SK-N-MC (cell line): Measurements from ENCODE around the gene CCT5.

ENCODE experiments used
- DNase-seq: peaks from one replicate; pipeline ENCODE4 v3.0.0-alpha.2; 2011; ENCODE audit warnings: low read depth, low spot score
- H3K27ac ChIP-seq: fragments of 200-600 bp; sonication (generic); 2 replicates; pipeline ENCODE4 v1.5.1; 2016; ENCODE audit warnings: mixed run types
- H3K36me3 ChIP-seq: fragments of 200-600 bp; sonication (generic); 2 replicates; pipeline ENCODE4 v1.6.1; 2017; ENCODE audit warnings: antibody characterized with exemption, low read length, mixed read lengths; ENCODE audit not compliant: insufficient read depth
- H3K4me3 ChIP-seq: fragments of 200-600 bp; sonication (generic); 2 replicates; pipeline ENCODE4 v1.5.1; 2016
- H3K9ac ChIP-seq: fragments of 200-600 bp; sonication (generic); 2 replicates; pipeline ENCODE4 v1.8.0; 2017; ENCODE audit warnings: mixed run types, mixed read lengths; ENCODE audit not compliant: insufficient read length
- H3K9me3 ChIP-seq: fragments of 200-600 bp; sonication (generic); 2 replicates; pipeline ENCODE4 v1.6.1; 2017; ENCODE audit warnings: low read depth, mild to moderate bottlenecking, antibody characterized with exemption, low read length, moderate library complexity, mixed read lengths
- EZH2 ChIP-seq: fragments of 200-600 bp; sonication (generic); IDR thresholded peaks from one replicate; pipeline ENCODE4 v1.6.1; 2017; ENCODE audit warnings: antibody characterized with exemption
- FOXP2 ChIP-seq: optimal IDR thresholded peaks from 2 replicates; pipeline ENCODE3; 2011; ENCODE audit warnings: mild to moderate bottlenecking, moderate library complexity; ENCODE audit not compliant: insufficient read depth; ENCODE audit errors: extremely low read length, control extremely low read depth
- POLR2AphosphoS5 ChIP-seq: IDR thresholded peaks from 2 replicates; pipeline ENCODE4 v1.6.1; 2012; ENCODE audit warnings: mild to moderate bottlenecking, low read depth, low read length, borderline replicate concordance

The CCT5 gene

DNA sequence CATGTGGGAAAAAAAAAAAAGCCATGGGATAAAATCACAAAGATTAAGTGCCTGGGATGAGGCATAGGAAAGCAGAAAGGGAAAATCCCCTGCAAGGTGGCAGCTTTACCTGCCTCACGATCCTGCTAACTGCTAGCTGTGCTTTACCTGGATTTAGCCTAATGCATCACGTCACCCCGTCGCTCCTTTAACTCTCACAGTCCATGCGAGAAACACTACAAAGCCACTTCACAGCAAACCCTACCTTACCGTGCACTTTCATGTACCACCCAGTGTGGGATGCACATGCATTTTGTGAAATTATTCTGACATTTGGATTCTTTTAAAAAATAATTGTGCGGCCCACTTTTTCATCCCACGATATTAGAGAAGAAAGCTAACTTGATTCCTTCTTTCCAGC is 31.4 kb upstream of the CCT5 start:
- DNase-seq = no peak
- TF ChIP-seq POLR2AphosphoS5 (no peak), EZH2 (no peak), FOXP2 (no peak)
- no peaks in the 10 kb centered on the region for H3K9me3 ChIP-seq
- no peak overlapping the region for H3K4me3 ChIP-seq
- no peak overlapping the region for H3K9ac ChIP-seq
- no peak overlapping the region for H3K27ac ChIP-seq
- H3K36me3 ChIP-seq = no peaks in the 10 kb centered on the region

DNA sequence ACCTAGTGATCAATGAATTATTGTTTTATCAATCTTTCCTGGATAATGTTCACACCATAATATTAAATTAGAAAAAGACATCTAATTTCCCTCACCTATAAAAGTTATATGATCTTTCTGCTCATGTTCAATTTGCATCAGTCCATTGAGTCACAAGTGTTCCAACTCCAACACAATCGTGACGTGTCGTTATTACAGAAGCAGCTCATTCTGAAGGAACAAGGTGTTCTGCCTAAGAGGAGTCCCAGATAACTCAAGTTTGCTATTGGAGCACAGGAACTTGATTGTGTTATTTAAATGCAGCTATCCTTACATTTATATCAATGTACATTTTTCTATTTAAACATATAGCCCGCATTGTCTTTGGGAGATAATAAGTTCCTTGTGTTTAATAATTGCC is 31.0 kb upstream of the CCT5 start:
- H3K27ac ChIP-seq = no peak overlapping the region
- H3K9ac ChIP-seq = no peak overlapping the region
- TF ChIP-seq FOXP2 (no peak), POLR2AphosphoS5 (no peak), EZH2 (no peak)

DNA sequence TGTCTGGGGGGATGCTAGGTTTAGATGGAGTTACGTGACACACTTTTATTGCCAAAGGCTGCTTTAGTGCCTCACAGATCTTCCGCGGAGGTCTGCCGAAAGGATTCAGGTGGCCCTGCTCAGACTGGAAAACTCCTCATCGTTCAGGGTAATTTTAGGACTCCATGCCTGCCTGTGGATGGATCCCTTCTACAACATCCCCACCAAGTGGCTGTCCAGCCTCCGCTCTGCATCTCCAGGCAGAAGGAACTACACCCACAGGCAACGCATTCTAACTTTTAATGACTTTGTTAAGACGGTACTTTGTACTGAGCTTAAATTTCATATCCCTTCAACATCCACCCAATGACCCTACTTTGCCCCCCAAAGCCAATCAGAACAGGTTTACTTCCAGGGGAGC is 29.8 kb upstream of the CCT5 start:
- Histone ChIP-seq H3K36me3 (no peaks in the 10 kb centered on the region), H3K9ac (no peak overlapping the region)

More for the DNA sequence above, 31.0 kb upstream of the CCT5 start:
- Histone ChIP-seq H3K36me3 (no peaks in the 10 kb centered on the region), H3K4me3 (no peak overlapping the region), H3K9me3 (no peaks in the 10 kb centered on the region)
- DNase-seq = no peak

DNA sequence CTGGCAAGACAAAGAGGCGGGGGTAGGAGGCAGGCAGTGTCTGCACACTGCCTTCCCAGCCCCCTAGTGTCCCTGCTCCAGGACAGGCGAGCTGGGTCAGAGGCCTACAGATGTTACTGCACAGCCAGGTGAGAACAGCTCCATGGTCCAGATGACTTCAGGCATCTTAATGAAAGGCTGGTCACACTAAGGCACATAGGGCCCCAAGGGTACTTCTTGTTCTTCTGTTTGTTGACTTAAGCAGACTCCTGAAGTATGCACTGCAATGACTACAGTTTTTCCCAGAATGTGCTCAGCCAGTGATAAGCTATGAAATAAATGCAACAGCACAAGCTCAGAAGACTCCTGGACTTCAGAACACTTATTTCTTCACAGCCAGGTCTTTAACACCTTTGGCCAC is 27.8 kb upstream of the CCT5 start:
- Histone ChIP-seq H3K27ac (no peak overlapping the region), H3K4me3 (no peak overlapping the region), H3K36me3 (no peaks in the 10 kb centered on the region), H3K9ac (no peak overlapping the region), H3K9me3 (no peaks in the 10 kb centered on the region)
- DNase-seq = no peak
- TF ChIP-seq FOXP2 = no peak
- TF ChIP-seq POLR2AphosphoS5 = no peak
- TF ChIP-seq EZH2 = no peak

More for the DNA sequence above, 29.8 kb upstream of the CCT5 start:
- DNase-seq = no peak
- no peak overlapping the region for H3K4me3 ChIP-seq
- no peaks in the 10 kb centered on the region for H3K9me3 ChIP-seq
- no peak for TF ChIP-seq FOXP2
- no peak for TF ChIP-seq EZH2
- no peak for TF ChIP-seq POLR2AphosphoS5
- no peak overlapping the region for H3K27ac ChIP-seq

DNA sequence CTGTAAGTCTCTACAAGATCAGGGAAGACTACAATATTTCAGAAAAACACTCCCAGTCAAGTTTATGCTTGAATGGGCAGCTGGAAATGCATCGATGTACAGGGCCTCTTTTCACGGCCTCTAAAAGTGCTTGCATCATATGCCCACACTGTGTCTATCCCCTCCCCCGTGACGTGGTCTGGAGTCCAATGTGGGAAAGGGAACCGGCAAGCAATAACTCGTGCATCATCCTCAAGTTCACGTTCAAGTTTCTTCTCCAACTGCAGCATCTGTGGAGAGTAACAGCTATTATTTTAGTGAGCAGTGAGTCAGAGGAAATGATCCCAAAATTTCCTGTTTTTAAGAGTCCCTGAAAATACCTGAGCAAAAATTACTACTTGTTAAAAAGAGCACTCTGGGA is 22.7 kb upstream of the CCT5 start:
- H3K4me3 ChIP-seq = no peak overlapping the region
- no peak overlapping the region for H3K27ac ChIP-seq
- DNase-seq = no peak
- TF ChIP-seq POLR2AphosphoS5 (no peak), EZH2 (no peak), FOXP2 (no peak)
- no peaks in the 10 kb centered on the region for H3K36me3 ChIP-seq
- no peaks in the 10 kb centered on the region for H3K9me3 ChIP-seq
- H3K9ac ChIP-seq = no peak overlapping the region

DNA sequence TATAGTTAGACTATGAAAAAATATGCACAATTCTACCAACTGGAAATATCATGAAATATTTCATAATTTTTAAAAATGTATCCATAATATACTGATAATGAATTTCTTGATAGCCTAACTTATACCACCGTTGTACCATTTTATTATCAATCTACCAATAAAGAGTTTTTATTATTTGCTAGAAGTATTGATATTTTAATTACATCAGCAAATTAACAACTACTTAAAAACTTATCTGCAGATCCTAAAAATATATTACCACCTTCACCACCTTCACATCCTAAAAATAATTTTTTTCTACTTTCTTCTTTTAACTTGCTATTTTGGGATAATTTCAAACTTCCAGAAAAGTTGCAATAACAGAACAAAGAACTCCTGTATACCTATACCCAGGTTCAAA is 21.8 kb upstream of the CCT5 start:
- no peak overlapping the region for H3K27ac ChIP-seq
- H3K9ac ChIP-seq = no peak overlapping the region
- H3K4me3 ChIP-seq = no peak overlapping the region
- no peaks in the 10 kb centered on the region for H3K9me3 ChIP-seq
- TF ChIP-seq FOXP2 (no peak), EZH2 (no peak), POLR2AphosphoS5 (no peak)
- DNase-seq = no peak
- H3K36me3 ChIP-seq = no peaks in the 10 kb centered on the region

DNA sequence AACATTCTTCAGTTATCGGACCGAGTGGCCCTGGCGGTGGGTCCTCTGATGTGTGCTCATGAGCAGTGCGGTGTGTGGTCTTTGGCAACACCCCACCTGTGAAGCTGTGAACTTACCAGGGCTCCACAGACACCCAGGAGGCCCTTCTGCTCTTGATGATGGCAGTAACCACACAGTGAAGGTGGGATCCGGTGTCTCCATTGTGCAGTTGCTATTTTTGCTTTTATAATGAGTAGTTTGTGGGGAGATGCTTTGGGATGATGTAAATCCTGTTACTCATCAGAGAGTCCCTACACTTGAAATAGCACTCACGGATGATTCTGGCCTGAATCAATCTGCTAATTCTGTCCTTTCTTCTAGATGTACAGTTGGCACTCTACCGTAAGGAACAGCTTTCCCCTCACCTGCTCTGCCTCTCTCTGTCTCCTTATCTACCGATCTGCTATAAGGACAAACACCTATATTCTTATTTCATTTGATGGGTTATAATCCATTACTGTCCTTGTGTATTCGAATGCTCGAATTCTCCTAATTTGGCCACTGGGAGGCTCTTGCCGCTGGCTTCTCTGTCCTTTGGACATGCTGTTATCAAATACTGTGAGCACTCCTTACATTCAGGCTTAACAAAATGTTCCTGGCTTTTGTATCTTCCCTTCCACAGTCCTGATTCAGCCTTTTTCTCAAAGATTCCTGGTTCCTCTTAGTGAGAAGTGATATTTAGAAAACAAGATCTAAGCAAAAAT is 20.6 kb upstream of the CCT5 start:
- no peak overlapping the region for H3K9ac ChIP-seq
- no peak overlapping the region for H3K4me3 ChIP-seq
- no peak for DNase-seq
- no peak overlapping the region for H3K27ac ChIP-seq
- no peaks in the 10 kb centered on the region; the same call in 1 of the 2 replicates for H3K36me3 ChIP-seq
- TF ChIP-seq EZH2 = no peak
- TF ChIP-seq POLR2AphosphoS5 = no peak
- TF ChIP-seq FOXP2 = no peak
- H3K9me3 ChIP-seq = no peaks in the 10 kb centered on the region

DNA sequence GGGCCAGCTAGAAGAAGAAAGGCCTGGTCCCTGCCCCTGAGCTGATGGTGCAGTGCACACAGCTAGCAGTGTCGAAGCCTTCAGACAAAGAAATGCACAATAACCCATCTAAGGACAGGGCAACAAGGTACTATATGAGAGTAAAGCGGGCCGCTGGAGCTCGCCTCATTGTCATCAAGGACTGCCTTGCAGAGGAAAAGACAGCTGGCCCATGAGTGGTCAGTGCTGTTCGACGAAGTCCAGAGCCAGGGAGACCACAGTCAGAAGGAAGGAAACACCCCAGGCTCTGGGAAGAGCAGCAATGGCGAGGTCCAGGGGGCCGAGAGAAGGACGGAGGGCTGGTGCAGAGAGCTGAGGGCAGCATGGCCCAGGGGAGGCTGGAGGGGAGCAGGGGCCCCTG is 17.7 kb upstream of the CCT5 start:
- H3K9me3 ChIP-seq = no peaks in the 10 kb centered on the region
- H3K27ac ChIP-seq = no peak overlapping the region
- no peak overlapping the region for H3K4me3 ChIP-seq
- no peak overlapping the region for H3K9ac ChIP-seq
- peaks cover 6% of the 10 kb centered on the region for H3K36me3 ChIP-seq
- TF ChIP-seq POLR2AphosphoS5 (no peak), EZH2 (no peak), FOXP2 (no peak)
- DNase-seq = no peak

DNA sequence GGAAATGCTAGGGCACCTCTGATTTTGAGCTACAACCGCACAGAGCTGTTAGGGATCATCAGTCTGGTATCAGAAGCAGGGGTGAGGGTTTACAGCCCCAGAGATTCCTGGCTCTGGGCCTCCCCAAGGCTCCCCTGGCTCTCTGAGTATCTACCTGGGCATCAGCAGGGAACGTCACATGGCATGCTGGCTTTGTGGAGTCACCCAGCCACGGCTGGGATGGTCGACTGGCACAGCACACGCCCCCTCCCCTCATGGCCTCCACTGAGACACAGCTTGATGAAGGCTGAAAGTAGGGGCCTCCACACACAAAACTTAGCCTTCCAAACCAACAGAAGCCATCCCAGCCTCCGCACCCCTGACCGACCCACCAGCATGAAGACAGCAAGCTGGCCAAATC is 17.1 kb upstream of the CCT5 start:
- Histone ChIP-seq H3K27ac (peak overlapping the region; percentile 79; the same call in 1 of the 2 replicates), H3K9ac (no peak overlapping the region), H3K4me3 (no peak overlapping the region), H3K36me3 (peaks cover 6% of the 10 kb centered on the region), H3K9me3 (no peaks in the 10 kb centered on the region)
- TF ChIP-seq FOXP2 (no peak), POLR2AphosphoS5 (no peak), EZH2 (no peak)
- DNase-seq = no peak
